ENCODE results near the gene APOL6. TPM values are rescaled to one million over a fixed set of nuclear protein-coding genes. Genes with fewer than 3 reads are reported as not detected.
A peak's percentile ranks its signal among the peaks of the same experiment; 100 is the strongest.

Gene APOL6
- total RNA-seq, 4 donors from 2014 or later, result 3.1 to 8.3 (median 5.1) TPM

- 100% methylated on average over 1 of the region's 1 CpG for WGBS
- H3K27ac ChIP-seq, result no peak overlapping the region
- no peak overlapping the region for H3K4me3 ChIP-seq
- no peak for DNase-seq (ENCODE audit: low spot score in 2 of 2)
- no peak for TF ChIP-seq POLR2A (IDR thresholded peaks at IDR 0.05)
- TF ChIP-seq, protein P1, sequence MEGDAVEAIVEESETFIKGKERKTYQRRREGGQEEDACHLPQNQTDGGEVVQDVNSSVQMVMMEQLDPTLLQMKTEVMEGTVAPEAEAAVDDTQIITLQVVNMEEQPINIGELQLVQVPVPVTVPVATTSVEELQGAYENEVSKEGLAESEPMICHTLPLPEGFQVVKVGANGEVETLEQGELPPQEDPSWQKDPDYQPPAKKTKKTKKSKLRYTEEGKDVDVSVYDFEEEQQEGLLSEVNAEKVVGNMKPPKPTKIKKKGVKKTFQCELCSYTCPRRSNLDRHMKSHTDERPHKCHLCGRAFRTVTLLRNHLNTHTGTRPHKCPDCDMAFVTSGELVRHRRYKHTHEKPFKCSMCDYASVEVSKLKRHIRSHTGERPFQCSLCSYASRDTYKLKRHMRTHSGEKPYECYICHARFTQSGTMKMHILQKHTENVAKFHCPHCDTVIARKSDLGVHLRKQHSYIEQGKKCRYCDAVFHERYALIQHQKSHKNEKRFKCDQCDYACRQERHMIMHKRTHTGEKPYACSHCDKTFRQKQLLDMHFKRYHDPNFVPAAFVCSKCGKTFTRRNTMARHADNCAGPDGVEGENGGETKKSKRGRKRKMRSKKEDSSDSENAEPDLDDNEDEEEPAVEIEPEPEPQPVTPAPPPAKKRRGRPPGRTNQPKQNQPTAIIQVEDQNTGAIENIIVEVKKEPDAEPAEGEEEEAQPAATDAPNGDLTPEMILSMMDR (IDR thresholded peaks at IDR 0.05), result no peak
- no peak for TF ChIP-seq EP300 (IDR thresholded peaks at IDR 0.05)
- TF ChIP-seq POLR2AphosphoS5 (IDR thresholded peaks at IDR 0.05), result no peak
- H3K4me1 ChIP-seq, result peaks cover 14% of the 10 kb centered on the region
- H3K27me3 ChIP-seq, result no peaks in the 10 kb centered on the region
- no peaks in the 10 kb centered on the region for H3K9me3 ChIP-seq
- no peaks in the 10 kb centered on the region for H3K36me3 ChIP-seq
Measured at GRCh38 chr22:35643991-35644390, 4.3 kb upstream of the APOL6 start.

GRCh38 chr22:35645646-35646045 lies 2.6 kb upstream of the APOL6 start:
- no peak for TF ChIP-seq EP300 (IDR thresholded peaks at IDR 0.05)
- Histone ChIP-seq H3K4me1 (peaks cover 26% of the 10 kb centered on the region), H3K36me3 (no peaks in the 10 kb centered on the region), H3K9me3 (no peaks in the 10 kb centered on the region), H3K4me3 (no peak overlapping the region), H3K27ac (no peak overlapping the region), H3K27me3 (no peaks in the 10 kb centered on the region)
- 100% methylated on average over 3 of the region's 4 CpGs for WGBS
- DNase-seq (ENCODE audit: low spot score in 2 of 2), result no peak

DNA sequence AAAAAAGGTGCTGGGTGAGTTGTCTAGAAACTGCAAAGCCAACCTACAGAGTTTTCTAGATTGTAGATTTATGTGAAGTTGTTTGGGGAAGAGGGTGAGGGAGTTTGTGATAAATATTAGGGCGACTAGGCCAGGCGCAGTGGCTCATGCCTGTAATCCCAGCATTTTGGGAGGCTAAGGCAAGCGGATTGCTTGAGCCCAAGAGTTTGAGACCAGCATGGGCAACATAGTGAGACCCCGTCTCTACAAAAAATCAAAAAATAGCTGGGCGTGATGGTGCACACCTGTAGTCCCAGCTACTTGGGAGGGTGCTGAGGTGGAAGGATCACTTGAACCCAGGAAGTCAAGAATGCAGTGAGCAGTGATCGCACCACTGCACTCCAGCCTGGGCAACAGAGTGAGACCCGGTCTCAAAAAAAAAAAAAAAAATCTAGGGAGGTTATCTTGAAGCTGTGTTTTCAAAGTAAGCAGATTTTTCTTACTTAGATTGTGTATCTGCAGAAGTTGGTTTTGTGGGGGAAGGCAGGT lies 844 bp downstream of the APOL6 start:
- no peaks in the 10 kb centered on the region for H3K9me3 ChIP-seq
- peak overlapping the region; percentile 91 for H3K27ac ChIP-seq
- TF ChIP-seq POLR2AphosphoS5 (IDR thresholded peaks at IDR 0.05), result no peak
- TF ChIP-seq, protein P1 (IDR thresholded peaks at IDR 0.05), result no peak
- no peak for TF ChIP-seq POLR2A (IDR thresholded peaks at IDR 0.05)
- TF ChIP-seq EP300 (IDR thresholded peaks at IDR 0.05), result no peak
- peaks cover 26% of the 10 kb centered on the region for H3K4me1 ChIP-seq
- H3K36me3 ChIP-seq, result no peaks in the 10 kb centered on the region
- DNase-seq (ENCODE audit: low spot score in 2 of 2), result no peak
- H3K27me3 ChIP-seq, result no peaks in the 10 kb centered on the region
- H3K4me3 ChIP-seq, result peak overlapping the region; percentile 70
- 47% methylated on average over 7 of the region's 7 CpGs for WGBS

GRCh38 chr22:35649636-35650250 lies 1.5 kb downstream of the APOL6 start:
- H3K36me3 ChIP-seq, result no peaks in the 10 kb centered on the region
- no peak overlapping the region for H3K27ac ChIP-seq
- no peak for DNase-seq (ENCODE audit: low spot score in 2 of 2)
- peak overlapping the region; percentile 70 for H3K4me3 ChIP-seq
- WGBS, result 69% methylated on average over 7 of the region's 7 CpGs
- no peaks in the 10 kb centered on the region for H3K27me3 ChIP-seq
- TF ChIP-seq EP300 (IDR thresholded peaks at IDR 0.05), result no peak
- no peak for TF ChIP-seq POLR2AphosphoS5 (IDR thresholded peaks at IDR 0.05)
- TF ChIP-seq POLR2A (IDR thresholded peaks at IDR 0.05), result no peak
- TF ChIP-seq, protein P1 (IDR thresholded peaks at IDR 0.05), result no peak
- peaks cover 26% of the 10 kb centered on the region for H3K4me1 ChIP-seq
- H3K9me3 ChIP-seq, result no peaks in the 10 kb centered on the region

- H3K27ac ChIP-seq, result no peak overlapping the region
- H3K4me3 ChIP-seq, result no peak overlapping the region
- H3K4me1 ChIP-seq, result peaks cover 26% of the 10 kb centered on the region
- TF ChIP-seq POLR2A (IDR thresholded peaks at IDR 0.05) (no peak), POLR2AphosphoS5 (IDR thresholded peaks at IDR 0.05) (no peak), EP300 (IDR thresholded peaks at IDR 0.05) (no peak)
- TF ChIP-seq, protein P1 (IDR thresholded peaks at IDR 0.05), result no peak
- no peaks in the 10 kb centered on the region for H3K9me3 ChIP-seq
- peaks cover 1% of the 10 kb centered on the region for H3K36me3 ChIP-seq
- no peak for DNase-seq (ENCODE audit: low spot score in 2 of 2)
- WGBS, result 94% methylated on average over 7 of the region's 7 CpGs
- no peaks in the 10 kb centered on the region for H3K27me3 ChIP-seq
Measured at GRCh38 chr22:35651085-35651484, 2.8 kb downstream of the APOL6 start.

Measured in suprapubic skin (tissue), 4 donors.